K562 (cell line): Measurements from ENCODE around the gene THEM4. TPM values are rescaled to one million over a fixed set of nuclear protein-coding genes. Genes with fewer than 3 reads are reported as not detected.
"Not testable (repeated sequence)": the region's sequence is repeated elsewhere in the genome, so short reads cannot be mapped to it uniquely, and the experiment has no call there.

ENCODE experiments used
- FOXM1 ChIP-seq, 2 experiments: fragments of 450-650 bp in 1 of 2; sonication (generic) in 1 of 2; formaldehyde crosslinking in 1 of 2; IDR thresholded peaks; 2 replicates each; pipeline versions ENCODE4 v1.6.1 to v1.9.0; 2017 to 2022; ENCODE audit warnings: low read depth in 2 of 2, mild to moderate bottlenecking in 2 of 2, missing genetic modification reagents in 1 of 2, moderate library complexity in 1 of 2
- HDAC1 ChIP-seq, 2 experiments: fragments of 450-650 bp; IDR thresholded peaks; 2 replicates each; pipeline ENCODE4 v1.6.1; 2016 to 2017; ENCODE audit warnings: inconsistent platforms in 1 of 2, mild to moderate bottlenecking in 1 of 2, moderate library complexity in 1 of 2
- KLF16 ChIP-seq: IDR thresholded peaks from 2 replicates; pipeline ENCODE4 v1.6.1; 2016; ENCODE audit warnings: antibody characterized with exemption
- MAZ ChIP-seq, 2 experiments: fragments of 450-650 bp in 1 of 2; sonication (generic) in 1 of 2; formaldehyde crosslinking; IDR thresholded peaks in 1 of 2; conservative IDR thresholded peaks in 1 of 2; 2 replicates each; pipeline versions ENCODE4 v1.4.0 to v1.5.0; 2020; ENCODE audit warnings: mild to moderate bottlenecking in 1 of 2, missing genetic modification reagents in 1 of 2
- NR2C1 ChIP-seq, 2 experiments: fragments of 450-650 bp; IDR thresholded peaks; 2 replicates each; pipeline ENCODE4 v1.6.1; 2017; ENCODE audit warnings: mild to moderate bottlenecking in 2 of 2, antibody characterized with exemption in 1 of 2, inconsistent platforms in 1 of 2, missing compliant biosample characterization in 1 of 2, missing genetic modification characterization in 1 of 2
- SMAD4 ChIP-seq: fragments of 250-450 bp; sonication (Bioruptor Pico); conservative IDR thresholded peaks from 2 replicates; pipeline ENCODE4 v1.8.0; 2021; ENCODE audit warnings: inconsistent platforms, mild to moderate bottlenecking, moderate library complexity
- SMARCC2 ChIP-seq: fragments of 450-650 bp; IDR thresholded peaks from 2 replicates; pipeline ENCODE4 v1.6.1; 2017; ENCODE audit warnings: antibody characterized with exemption, moderate library complexity, mild to moderate bottlenecking, low read depth
- STAT5A ChIP-seq: IDR thresholded peaks from 2 replicates; pipeline ENCODE4 v1.6.1; 2012; ENCODE audit warnings: low read length, inconsistent platforms, borderline replicate concordance
- TEAD1 ChIP-seq, 2 experiments: fragments of 450-650 bp in 1 of 2; sonication (generic) in 1 of 2; formaldehyde crosslinking; IDR thresholded peaks; 2 replicates each; pipeline versions ENCODE4 v1.4.0 to v1.8.0; 2020 to 2022; ENCODE audit warnings: mild to moderate bottlenecking in 2 of 2, missing genetic modification reagents in 1 of 2
- TEAD4 ChIP-seq, 2 experiments: sonication (generic) in 1 of 2; formaldehyde crosslinking in 1 of 2; IDR thresholded peaks; 2 replicates each; pipeline versions ENCODE4 v1.6.1 to v1.8.0; 2012 to 2022; ENCODE audit warnings: borderline replicate concordance in 1 of 2, inconsistent platforms in 1 of 2, low read length in 1 of 2, mild to moderate bottlenecking in 1 of 2, missing genetic modification reagents in 1 of 2
- ZKSCAN1 ChIP-seq: fragments of 150-350 bp; IDR thresholded peaks from 2 replicates; pipeline ENCODE4 v1.6.1; 2016; ENCODE audit warnings: low read depth, low read length
- ZNF766 ChIP-seq: fragments of 200-800 bp; sonication (Bioruptor generic); conservative IDR thresholded peaks from 2 replicates; pipeline ENCODE4 v1.6.1; 2016; ENCODE audit warnings: missing genetic modification characterization, missing compliant biosample characterization
- polyA plus RNA-seq, 8 experiments: library from polyadenylated mRNA; depleted of rRNA in 4 of 8; stranded (reverse) in 5 of 8; unstranded in 3 of 8; fragments of >200 nt; fragmentation: Nextera tagmentation in 2 of 8; fragmentation: Illumina TruSeq in 1 of 8; extraction: Ambion mirVana in 2 of 8; extraction: Trizol in 1 of 8; gene quantifications; 2 replicates each; pipeline versions ENCODE4 v1.2.1 to v1.2.3, GENCODE V29; 2011 to 2014; ENCODE audit warnings: inconsistent platforms in 1 of 8, missing spikeins in 1 of 8
- total RNA-seq, 7 experiments: library from RNA; depleted of rRNA in 6 of 7; stranded (reverse); fragments of >200 nt in 6 of 7; fragmentation: Illumina TruSeq in 2 of 7; extraction: Trizol in 2 of 7; gene quantifications; 2 replicates each; pipeline versions ENCODE4 v1.2.1 to v1.2.3, GENCODE V29; 2011 to 2021; ENCODE audit warnings: low replicate concordance in 1 of 7
- TF ChIP-seq, protein P1 (sequence below): fragments of 450-650 bp; IDR thresholded peaks from 2 replicates; pipeline ENCODE4 v1.6.1; 2016; ENCODE audit warnings: mild to moderate bottlenecking, moderate library complexity

The THEM4 gene
- total and polyA plus RNA-seq, 9 of the 15 experiments (the other 6 are each of a cell fraction or from before 2014, with no cell fraction given) = 8.6 to 71.9 (median 35.3) TPM

DNA sequence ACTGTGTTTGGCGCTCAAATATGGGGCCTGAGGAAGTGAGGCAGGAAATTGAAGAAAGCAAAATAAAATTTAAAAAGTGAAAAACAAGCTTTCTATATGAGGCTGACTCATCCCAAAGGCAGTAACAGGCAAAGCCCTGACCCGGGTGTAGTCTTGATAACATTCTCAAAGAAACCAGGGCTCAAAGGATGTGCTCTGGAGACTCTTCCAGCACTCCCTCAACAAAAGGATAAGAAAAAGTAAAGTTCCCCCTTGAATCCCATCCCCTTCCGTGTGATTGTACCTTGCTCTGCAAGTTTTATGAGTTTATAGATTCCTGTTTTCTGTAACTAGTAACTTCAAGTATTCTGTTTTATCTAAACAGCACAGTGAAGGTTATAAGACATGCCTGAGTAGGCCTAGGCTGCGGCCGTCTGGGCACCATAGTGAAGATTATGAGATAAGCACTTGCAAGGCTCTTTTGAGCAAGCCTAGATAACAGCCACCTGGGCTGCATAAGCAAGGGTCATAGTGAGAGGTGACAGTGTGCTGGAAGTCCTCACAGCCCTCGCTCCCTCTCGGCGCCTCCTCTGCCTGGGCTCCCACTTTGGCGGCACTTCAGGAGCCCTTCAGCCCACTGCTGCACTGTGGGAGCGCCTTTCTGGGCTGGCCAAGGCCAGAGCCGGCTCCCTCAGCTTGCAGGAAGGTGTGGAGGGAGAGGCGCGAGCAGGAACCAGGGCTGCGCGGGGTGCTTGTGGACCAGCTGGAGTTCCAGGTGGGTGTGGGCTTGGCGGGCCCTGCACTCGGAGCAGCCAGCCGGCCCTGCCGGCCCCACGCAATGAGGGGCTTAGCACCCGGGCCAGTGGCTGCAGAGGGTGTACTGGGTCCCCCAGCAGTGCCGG is 3.6 kb downstream of the THEM4 start (continued):
- TF ChIP-seq, protein P1, sequence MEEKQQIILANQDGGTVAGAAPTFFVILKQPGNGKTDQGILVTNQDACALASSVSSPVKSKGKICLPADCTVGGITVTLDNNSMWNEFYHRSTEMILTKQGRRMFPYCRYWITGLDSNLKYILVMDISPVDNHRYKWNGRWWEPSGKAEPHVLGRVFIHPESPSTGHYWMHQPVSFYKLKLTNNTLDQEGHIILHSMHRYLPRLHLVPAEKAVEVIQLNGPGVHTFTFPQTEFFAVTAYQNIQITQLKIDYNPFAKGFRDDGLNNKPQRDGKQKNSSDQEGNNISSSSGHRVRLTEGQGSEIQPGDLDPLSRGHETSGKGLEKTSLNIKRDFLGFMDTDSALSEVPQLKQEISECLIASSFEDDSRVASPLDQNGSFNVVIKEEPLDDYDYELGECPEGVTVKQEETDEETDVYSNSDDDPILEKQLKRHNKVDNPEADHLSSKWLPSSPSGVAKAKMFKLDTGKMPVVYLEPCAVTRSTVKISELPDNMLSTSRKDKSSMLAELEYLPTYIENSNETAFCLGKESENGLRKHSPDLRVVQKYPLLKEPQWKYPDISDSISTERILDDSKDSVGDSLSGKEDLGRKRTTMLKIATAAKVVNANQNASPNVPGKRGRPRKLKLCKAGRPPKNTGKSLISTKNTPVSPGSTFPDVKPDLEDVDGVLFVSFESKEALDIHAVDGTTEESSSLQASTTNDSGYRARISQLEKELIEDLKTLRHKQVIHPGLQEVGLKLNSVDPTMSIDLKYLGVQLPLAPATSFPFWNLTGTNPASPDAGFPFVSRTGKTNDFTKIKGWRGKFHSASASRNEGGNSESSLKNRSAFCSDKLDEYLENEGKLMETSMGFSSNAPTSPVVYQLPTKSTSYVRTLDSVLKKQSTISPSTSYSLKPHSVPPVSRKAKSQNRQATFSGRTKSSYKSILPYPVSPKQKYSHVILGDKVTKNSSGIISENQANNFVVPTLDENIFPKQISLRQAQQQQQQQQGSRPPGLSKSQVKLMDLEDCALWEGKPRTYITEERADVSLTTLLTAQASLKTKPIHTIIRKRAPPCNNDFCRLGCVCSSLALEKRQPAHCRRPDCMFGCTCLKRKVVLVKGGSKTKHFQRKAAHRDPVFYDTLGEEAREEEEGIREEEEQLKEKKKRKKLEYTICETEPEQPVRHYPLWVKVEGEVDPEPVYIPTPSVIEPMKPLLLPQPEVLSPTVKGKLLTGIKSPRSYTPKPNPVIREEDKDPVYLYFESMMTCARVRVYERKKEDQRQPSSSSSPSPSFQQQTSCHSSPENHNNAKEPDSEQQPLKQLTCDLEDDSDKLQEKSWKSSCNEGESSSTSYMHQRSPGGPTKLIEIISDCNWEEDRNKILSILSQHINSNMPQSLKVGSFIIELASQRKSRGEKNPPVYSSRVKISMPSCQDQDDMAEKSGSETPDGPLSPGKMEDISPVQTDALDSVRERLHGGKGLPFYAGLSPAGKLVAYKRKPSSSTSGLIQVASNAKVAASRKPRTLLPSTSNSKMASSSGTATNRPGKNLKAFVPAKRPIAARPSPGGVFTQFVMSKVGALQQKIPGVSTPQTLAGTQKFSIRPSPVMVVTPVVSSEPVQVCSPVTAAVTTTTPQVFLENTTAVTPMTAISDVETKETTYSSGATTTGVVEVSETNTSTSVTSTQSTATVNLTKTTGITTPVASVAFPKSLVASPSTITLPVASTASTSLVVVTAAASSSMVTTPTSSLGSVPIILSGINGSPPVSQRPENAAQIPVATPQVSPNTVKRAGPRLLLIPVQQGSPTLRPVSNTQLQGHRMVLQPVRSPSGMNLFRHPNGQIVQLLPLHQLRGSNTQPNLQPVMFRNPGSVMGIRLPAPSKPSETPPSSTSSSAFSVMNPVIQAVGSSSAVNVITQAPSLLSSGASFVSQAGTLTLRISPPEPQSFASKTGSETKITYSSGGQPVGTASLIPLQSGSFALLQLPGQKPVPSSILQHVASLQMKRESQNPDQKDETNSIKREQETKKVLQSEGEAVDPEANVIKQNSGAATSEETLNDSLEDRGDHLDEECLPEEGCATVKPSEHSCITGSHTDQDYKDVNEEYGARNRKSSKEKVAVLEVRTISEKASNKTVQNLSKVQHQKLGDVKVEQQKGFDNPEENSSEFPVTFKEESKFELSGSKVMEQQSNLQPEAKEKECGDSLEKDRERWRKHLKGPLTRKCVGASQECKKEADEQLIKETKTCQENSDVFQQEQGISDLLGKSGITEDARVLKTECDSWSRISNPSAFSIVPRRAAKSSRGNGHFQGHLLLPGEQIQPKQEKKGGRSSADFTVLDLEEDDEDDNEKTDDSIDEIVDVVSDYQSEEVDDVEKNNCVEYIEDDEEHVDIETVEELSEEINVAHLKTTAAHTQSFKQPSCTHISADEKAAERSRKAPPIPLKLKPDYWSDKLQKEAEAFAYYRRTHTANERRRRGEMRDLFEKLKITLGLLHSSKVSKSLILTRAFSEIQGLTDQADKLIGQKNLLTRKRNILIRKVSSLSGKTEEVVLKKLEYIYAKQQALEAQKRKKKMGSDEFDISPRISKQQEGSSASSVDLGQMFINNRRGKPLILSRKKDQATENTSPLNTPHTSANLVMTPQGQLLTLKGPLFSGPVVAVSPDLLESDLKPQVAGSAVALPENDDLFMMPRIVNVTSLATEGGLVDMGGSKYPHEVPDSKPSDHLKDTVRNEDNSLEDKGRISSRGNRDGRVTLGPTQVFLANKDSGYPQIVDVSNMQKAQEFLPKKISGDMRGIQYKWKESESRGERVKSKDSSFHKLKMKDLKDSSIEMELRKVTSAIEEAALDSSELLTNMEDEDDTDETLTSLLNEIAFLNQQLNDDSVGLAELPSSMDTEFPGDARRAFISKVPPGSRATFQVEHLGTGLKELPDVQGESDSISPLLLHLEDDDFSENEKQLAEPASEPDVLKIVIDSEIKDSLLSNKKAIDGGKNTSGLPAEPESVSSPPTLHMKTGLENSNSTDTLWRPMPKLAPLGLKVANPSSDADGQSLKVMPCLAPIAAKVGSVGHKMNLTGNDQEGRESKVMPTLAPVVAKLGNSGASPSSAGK = peak; percentile 74
- peak; percentile 21; the same call in 1 of the 2 replicates for TF ChIP-seq FOXM1 (IDR thresholded peaks at IDR 0.05; ENCODE audit: low read depth)
- not testable (repeated sequence) for TF ChIP-seq FOXM1 (CRISPR knock-in tag; IDR thresholded peaks at IDR 0.05; ENCODE audit: low read depth); TEAD4 (CRISPR knock-in tag; IDR thresholded peaks at IDR 0.05; ENCODE audit: borderline replicate concordance)
- TF ChIP-seq MAZ (CRISPR knock-in tag; conservative IDR thresholded peaks at IDR 0.05 in 1 of 2, IDR thresholded peaks at IDR 0.05 in 1 of 2) = peak; percentile 37 to 46; a peak in 1 of 4 replicates
- TF ChIP-seq SMARCC2 = peak; percentile 59; the same call in 1 of the 2 replicates
- TF ChIP-seq ZKSCAN1 = 0 out of 2 replicates have a peak, but pooled peaks have one; percentile 40
- peak; percentile 76; the same call in 1 of the 2 replicates for TF ChIP-seq SMAD4 (CRISPR knock-in tag)
- TF ChIP-seq HDAC1 (IDR thresholded peaks at IDR 0.05) = 0 out of 4 replicates have a peak, but pooled peaks of 1 of the 2 experiments have one; percentile 29
- peak; percentile 57 for TF ChIP-seq NR2C1 (IDR thresholded peaks at IDR 0.05)
- peak; percentile 73 for TF ChIP-seq NR2C1 (tag; IDR thresholded peaks at IDR 0.05)
- peak; percentile 68; the same call in 1 of the 2 replicates for TF ChIP-seq ZNF766 (CRISPR knock-in tag)
- TF ChIP-seq STAT5A = peak; percentile 54; the same call in 1 of the 2 replicates
- TF ChIP-seq TEAD4 (IDR thresholded peaks at IDR 0.05; ENCODE audit: low read length) = peak; percentile 90
- 0 out of 4 replicates have a peak, but pooled peaks of 1 of the 2 experiments have one; percentile 11 for TF ChIP-seq TEAD1 (CRISPR knock-in tag; IDR thresholded peaks at IDR 0.05)
- TF ChIP-seq KLF16 = peak; percentile 88
